KMS-11 (cell line): ENCODE measurements around the gene PRKAG3.

Experiments used
- H2AFZ ChIP-seq: fragments of 200-600 bp; sonication (generic); 2 replicates; pipeline ENCODE4 v1.6.1; 2016; ENCODE audit warnings: antibody characterized with exemption, mixed run types, low read depth
- H3K27ac ChIP-seq: fragments of 200-600 bp; sonication (generic); 2 replicates; pipeline ENCODE4 v1.6.1; 2016; ENCODE audit warnings: mild to moderate bottlenecking, mixed run types
- H3K27me3 ChIP-seq: fragments of 200-600 bp; sonication (generic); 2 replicates; pipeline ENCODE4 v1.6.1; 2017; ENCODE audit warnings: mild to moderate bottlenecking, low read depth, mixed run types, moderate library complexity; ENCODE audit not compliant: insufficient read depth
- H3K36me3 ChIP-seq: fragments of 200-600 bp; sonication (generic); 2 replicates; pipeline ENCODE4 v1.6.1; 2017; ENCODE audit warnings: mild to moderate bottlenecking, mixed run types; ENCODE audit not compliant: insufficient read depth
- H3K4me1 ChIP-seq: fragments of 200-600 bp; sonication (generic); 2 replicates; pipeline ENCODE4 v1.6.1; 2016; ENCODE audit warnings: mild to moderate bottlenecking, low read depth, mixed run types; ENCODE audit not compliant: poor library complexity, severe bottlenecking
- H3K4me2 ChIP-seq: fragments of 200-600 bp; sonication (generic); 2 replicates; pipeline ENCODE4 v1.7.0; 2016; ENCODE audit warnings: mild to moderate bottlenecking, mixed run types
- H3K4me3 ChIP-seq: fragments of 200-600 bp; sonication (generic); IDR thresholded peaks from 2 replicates; pipeline ENCODE4 v1.6.1; 2017; ENCODE audit warnings: low read depth, low read length, mixed read lengths; ENCODE audit not compliant: insufficient read depth
- H3K79me2 ChIP-seq: fragments of 200-600 bp; sonication (generic); 2 replicates; pipeline ENCODE4 v1.6.1; 2016; ENCODE audit warnings: low read depth, mixed run types; ENCODE audit not compliant: insufficient read depth
- H3K9ac ChIP-seq: fragments of 200-600 bp; sonication (generic); 2 replicates; pipeline ENCODE4 v1.6.1; 2016; ENCODE audit warnings: mild to moderate bottlenecking, mixed run types
- H4K20me1 ChIP-seq: fragments of 200-600 bp; sonication (generic); 2 replicates; pipeline ENCODE4 v1.6.1; 2016; ENCODE audit warnings: mild to moderate bottlenecking, mixed run types; ENCODE audit not compliant: insufficient read depth
- CTCF ChIP-seq: fragments of 200-600 bp; sonication (generic); conservative IDR thresholded peaks from 2 replicates; pipeline ENCODE4 v1.6.1; 2017; ENCODE audit warnings: low read depth, mild to moderate bottlenecking, antibody characterized with exemption, low read length, moderate library complexity, mixed read lengths

The PRKAG3 gene

GRCh38 chr2:218860950-218861381 is 29.4 kb upstream of the PRKAG3 start:
- Histone ChIP-seq H3K4me3 (no peak overlapping the region), H3K79me2 (no peaks in the 10 kb centered on the region), H2AFZ (no peak overlapping the region), H3K36me3 (no peaks in the 10 kb centered on the region), H3K4me2 (no peak overlapping the region), H3K4me1 (peaks cover 3% of the 10 kb centered on the region), H3K27me3 (peaks cover 38% of the 10 kb centered on the region), H3K27ac (no peak overlapping the region), H4K20me1 (no peaks in the 10 kb centered on the region), H3K9ac (no peak overlapping the region)
- no peak for TF ChIP-seq CTCF

GRCh38 chr2:218859988-218860831 is 28.6 kb upstream of the PRKAG3 start:
- Histone ChIP-seq H4K20me1 (no peaks in the 10 kb centered on the region), H3K9ac (no peak overlapping the region), H3K79me2 (no peaks in the 10 kb centered on the region), H3K36me3 (no peaks in the 10 kb centered on the region), H3K4me3 (no peak overlapping the region), H3K27ac (no peak overlapping the region), H3K27me3 (peaks cover 39% of the 10 kb centered on the region), H3K4me2 (no peak overlapping the region), H3K4me1 (peaks cover 3% of the 10 kb centered on the region), H2AFZ (no peak overlapping the region)
- no peak for TF ChIP-seq CTCF

GRCh38 chr2:218859556-218859987 is 28.0 kb upstream of the PRKAG3 start, which contains the start of gene WNT6:
WNT6 (plus strand) TSS chr2:218859805; CDS start chr2:218860038, 233 bp downstream.
- peaks cover 45% of the 10 kb centered on the region for H3K27me3 ChIP-seq
- H3K36me3 ChIP-seq, result no peaks in the 10 kb centered on the region
- H3K27ac ChIP-seq, result no peak within 1 kb of the TSS
- peaks cover 3% of the 10 kb centered on the region for H3K4me1 ChIP-seq
- H3K79me2 ChIP-seq, result no peaks in the 10 kb centered on the region
- TF ChIP-seq CTCF, result no peak
- no peak within 1 kb of the TSS for H3K4me3 ChIP-seq
- no peak within 1 kb of the TSS for H2AFZ ChIP-seq
- no peak within 1 kb of the TSS for H3K4me2 ChIP-seq
- H3K9ac ChIP-seq, result no peak within 1 kb of the TSS
- no peaks in the 10 kb centered on the region for H4K20me1 ChIP-seq

- H2AFZ ChIP-seq, result no peak overlapping the region
- H3K4me2 ChIP-seq, result no peak overlapping the region
- H4K20me1 ChIP-seq, result no peaks in the 10 kb centered on the region
- H3K27ac ChIP-seq, result no peak overlapping the region
- no peak overlapping the region for H3K9ac ChIP-seq
- H3K4me3 ChIP-seq, result no peak overlapping the region
- peaks cover 48% of the 10 kb centered on the region for H3K27me3 ChIP-seq
- no peak for TF ChIP-seq CTCF
- peaks cover 3% of the 10 kb centered on the region for H3K4me1 ChIP-seq
- H3K79me2 ChIP-seq, result no peaks in the 10 kb centered on the region
- no peaks in the 10 kb centered on the region for H3K36me3 ChIP-seq
Observed at GRCh38 chr2:218858671-218859555, 27.3 kb upstream of the PRKAG3 start.
